Measurements from ENCODE around the gene GSTM3. TPM values are rescaled to one million over a fixed set of nuclear protein-coding genes. Genes with fewer than 3 reads are reported as not detected.

The GSTM3 gene
- 100 to 1,000 TPM; 130 to 154 TPM for total RNA-seq
- 100 to 1,000 TPM; 102 to 124 TPM for polyA plus RNA-seq (ENCODE audit: insufficient read length in 2 of 2)
- long read RNA-seq, donor 1, full-length matches to known transcripts, result 54 of 80 reads
- long read RNA-seq, donor 1, partial matches to known transcripts, result 15 of 80 reads
- long read RNA-seq, donor 1, other reads (novel, unspliced or antisense), result 11 of 80 reads
- long read RNA-seq, donor 2, full-length matches to known transcripts, result 15 of 15 reads
- long read RNA-seq, donor 2, partial matches to known transcripts, result 0 of 15 reads
- long read RNA-seq, donor 2, other reads (novel, unspliced or antisense), result 0 of 15 reads
- long read RNA-seq, donor 3, full-length matches to known transcripts, result 15 of 15 reads
- long read RNA-seq, donor 3, partial matches to known transcripts, result 0 of 15 reads
- long read RNA-seq, donor 3, other reads (novel, unspliced or antisense), result 0 of 15 reads
- long read RNA-seq, donor 4, full-length matches to known transcripts, result 74 of 92 reads
- long read RNA-seq, donor 4, partial matches to known transcripts, result 18 of 92 reads
- long read RNA-seq, donor 4, other reads (novel, unspliced or antisense), result 0 of 92 reads

DNA sequence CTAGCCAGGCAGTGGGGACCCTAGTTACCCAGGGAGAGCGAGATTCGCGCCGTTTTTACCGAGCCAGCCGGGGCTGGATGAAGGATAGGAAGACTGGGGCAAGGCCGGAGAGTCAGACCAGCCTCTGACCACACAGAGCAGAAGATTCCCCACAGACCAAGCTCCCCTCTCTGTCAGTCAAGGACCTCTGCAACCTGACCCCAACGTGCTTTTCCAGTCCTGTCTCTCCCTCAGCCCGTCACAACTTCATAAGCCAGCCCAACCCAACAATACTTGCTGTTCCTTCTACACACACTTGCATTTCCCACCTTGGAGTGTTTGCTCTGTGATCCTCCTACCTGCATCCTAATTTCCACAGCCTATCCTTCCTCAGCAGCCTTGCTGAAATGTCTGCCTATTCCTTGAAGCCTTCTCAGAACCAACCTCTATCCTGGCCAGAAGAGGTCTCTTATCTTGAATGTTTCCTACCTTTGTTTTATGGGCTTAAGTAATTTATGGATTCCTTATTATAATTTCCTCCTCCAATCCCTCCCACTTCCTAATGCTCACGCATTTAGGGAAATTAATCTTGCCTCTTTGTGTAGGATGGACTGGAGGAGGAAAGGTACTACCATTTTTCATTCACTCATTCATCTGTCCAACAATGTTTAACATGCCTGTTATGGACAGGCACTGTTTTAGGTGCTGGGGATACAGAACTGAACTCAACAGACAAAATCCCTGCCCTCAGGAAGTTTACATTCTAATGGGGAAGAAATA is at the start of gene GSTM3:
TSS of gene GSTM3 (minus strand) at position 424 of the 759 bp plus-strand sequence. CDS start 751 bp downstream, outside the sequence.
- DNase-seq (ENCODE audit: low read depth in 4 of 6, low spot score in 6 of 6), result peak in 2 of 6 donors; percentile 29 to 62
- Histone ChIP-seq H3K27ac (ENCODE audit: low read depth, low read length) (peak within 1 kb of the TSS; percentile 80), H3K4me1 (ENCODE audit: control insufficient read depth, insufficient read depth, low read length) (peaks cover 14% of the 10 kb centered on the region)

DNA sequence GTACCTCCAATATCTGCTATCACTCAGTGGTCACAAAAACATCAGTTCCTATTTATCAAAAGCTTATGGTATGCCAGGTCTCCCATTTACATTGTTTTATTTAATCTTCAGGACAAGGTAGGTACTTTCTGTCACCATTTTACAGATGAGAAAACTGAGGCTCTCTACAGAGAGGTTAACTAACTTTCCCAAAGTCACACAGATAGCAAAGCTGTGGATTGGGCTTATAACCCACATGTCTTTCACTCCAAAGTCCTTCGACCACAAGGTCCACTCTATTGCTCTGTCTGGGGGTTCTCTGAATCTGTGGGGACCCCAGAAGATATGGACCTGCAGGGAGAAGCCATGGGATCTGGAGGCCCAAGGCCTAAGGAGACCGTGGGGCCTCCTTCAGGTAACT is 49.5 kb upstream of the GSTM3 start:
- peaks cover 52% of the 10 kb centered on the region for H3K4me1 ChIP-seq (ENCODE audit: control insufficient read depth, insufficient read depth, low read length)
- no peak overlapping the region for H3K4me3 ChIP-seq (ENCODE audit: low read depth, low read length)
- H3K9me3 ChIP-seq (ENCODE audit: control insufficient read depth, insufficient read depth, low read length), result no peaks in the 10 kb centered on the region
- H3K27ac ChIP-seq (ENCODE audit: low read depth, low read length), result no peak overlapping the region
- H3K36me3 ChIP-seq (ENCODE audit: control insufficient read depth, insufficient read depth, low read length), result no peaks in the 10 kb centered on the region
- no peaks in the 10 kb centered on the region for H3K27me3 ChIP-seq (ENCODE audit: control insufficient read depth, insufficient read depth, low read length)
- DNase-seq (ENCODE audit: low read depth in 4 of 6, low spot score in 6 of 6), result no peak
- WGBS (ENCODE audit: insufficient coverage), result 80% methylated on average over 1 of the region's 2 CpGs

More for the DNA sequence above, at the start of gene GSTM3:
- peaks cover 17% of the 10 kb centered on the region for H3K36me3 ChIP-seq (ENCODE audit: control insufficient read depth, insufficient read depth, low read length)
- H3K27me3 ChIP-seq (ENCODE audit: control insufficient read depth, insufficient read depth, low read length), result no peaks in the 10 kb centered on the region
- WGBS (ENCODE audit: insufficient coverage), result 4% methylated on average over 9 of the region's 10 CpGs
- H3K4me3 ChIP-seq (ENCODE audit: low read depth, low read length), result peak within 1 kb of the TSS; percentile 85
- H3K9me3 ChIP-seq (ENCODE audit: control insufficient read depth, insufficient read depth, low read length), result no peaks in the 10 kb centered on the region

DNA sequence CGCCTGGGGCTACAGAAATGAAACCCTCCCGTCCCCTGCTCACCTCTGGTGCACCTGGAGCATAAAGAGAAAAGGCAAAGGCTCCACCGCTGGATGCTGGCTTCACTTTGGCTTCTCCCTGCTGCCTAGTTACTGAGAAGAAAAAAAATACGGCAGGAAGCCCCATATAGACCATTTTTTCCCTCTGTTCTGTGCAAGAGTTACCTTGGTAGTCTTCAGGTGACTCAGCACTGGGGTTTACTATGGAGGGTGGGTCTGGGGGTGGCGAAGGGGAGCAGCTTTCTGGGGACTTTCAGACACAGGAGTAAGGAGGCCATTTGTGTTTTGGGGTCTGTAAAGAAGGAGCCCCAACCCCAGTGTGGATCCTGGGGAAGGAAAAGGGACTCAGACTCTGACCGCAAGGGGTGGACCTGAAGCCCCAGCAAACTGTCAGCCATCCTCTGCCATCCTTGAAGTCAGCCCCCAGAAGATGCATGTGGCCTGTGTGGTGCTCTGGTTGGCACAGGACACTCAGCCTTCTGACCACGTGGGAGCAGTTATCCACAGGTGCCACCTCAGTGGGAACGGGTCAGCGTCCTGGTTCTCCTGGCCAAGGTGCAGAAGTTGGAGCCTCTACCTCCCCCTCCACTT is 48.8 kb upstream of the GSTM3 start:
- no peak for DNase-seq (ENCODE audit: low read depth in 4 of 6, low spot score in 6 of 6)
- Histone ChIP-seq H3K36me3 (ENCODE audit: control insufficient read depth, insufficient read depth, low read length) (no peaks in the 10 kb centered on the region), H3K27me3 (ENCODE audit: control insufficient read depth, insufficient read depth, low read length) (no peaks in the 10 kb centered on the region), H3K4me3 (ENCODE audit: low read depth, low read length) (no peak overlapping the region), H3K27ac (ENCODE audit: low read depth, low read length) (no peak overlapping the region), H3K4me1 (ENCODE audit: control insufficient read depth, insufficient read depth, low read length) (peaks cover 51% of the 10 kb centered on the region), H3K9me3 (ENCODE audit: control insufficient read depth, insufficient read depth, low read length) (no peaks in the 10 kb centered on the region)
- WGBS (ENCODE audit: insufficient coverage), result 86% methylated on average over 6 of the region's 9 CpGs

DNA sequence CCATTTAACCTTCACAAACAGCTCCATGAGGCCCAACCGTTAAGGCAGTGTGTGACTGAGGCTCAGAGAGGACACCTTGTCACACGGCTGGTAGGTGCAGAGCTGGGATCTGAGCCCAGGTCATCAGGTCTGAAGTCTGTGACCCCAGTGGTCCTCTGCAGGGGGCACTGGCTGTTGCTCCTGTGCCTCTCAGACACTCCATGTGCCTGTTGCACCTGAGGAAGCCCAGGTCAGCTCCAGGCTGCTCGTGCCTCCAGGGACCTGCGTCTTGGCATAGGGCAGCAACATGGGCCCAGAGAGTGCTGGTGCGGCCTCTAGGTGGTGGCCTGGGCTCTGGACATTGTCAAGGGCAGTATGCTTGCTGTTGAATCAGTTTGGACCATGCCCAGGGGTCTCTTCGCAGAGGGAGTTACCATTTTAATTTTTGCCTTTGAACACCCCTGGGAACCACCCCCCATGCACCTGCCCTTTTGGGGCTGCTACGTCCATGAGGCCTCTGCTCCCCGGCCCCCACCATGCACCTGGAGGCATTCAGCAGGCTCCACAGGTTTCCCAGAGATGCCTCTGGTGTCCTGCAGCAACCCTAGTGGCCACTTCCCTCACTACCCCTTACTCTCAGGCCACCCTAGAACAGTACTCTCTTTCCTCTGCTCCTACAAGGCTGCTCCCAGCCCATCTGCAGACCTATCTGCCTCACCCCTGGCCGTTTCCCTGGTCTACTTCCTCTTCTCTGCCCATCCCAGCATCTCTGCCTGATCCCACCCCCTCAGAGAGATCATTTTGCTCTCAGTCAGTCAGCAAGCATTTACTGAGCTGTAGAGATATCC is 48.1 kb upstream of the GSTM3 start:
- Histone ChIP-seq H3K36me3 (ENCODE audit: control insufficient read depth, insufficient read depth, low read length) (no peaks in the 10 kb centered on the region), H3K9me3 (ENCODE audit: control insufficient read depth, insufficient read depth, low read length) (no peaks in the 10 kb centered on the region), H3K4me1 (ENCODE audit: control insufficient read depth, insufficient read depth, low read length) (peaks cover 48% of the 10 kb centered on the region), H3K27ac (ENCODE audit: low read depth, low read length) (peak overlapping the region; percentile 8), H3K4me3 (ENCODE audit: low read depth, low read length) (no peak overlapping the region), H3K27me3 (ENCODE audit: control insufficient read depth, insufficient read depth, low read length) (no peaks in the 10 kb centered on the region)
- WGBS (ENCODE audit: insufficient coverage), result 78% methylated on average over 9 of the region's 9 CpGs
- no peak for DNase-seq (ENCODE audit: low read depth in 4 of 6, low spot score in 6 of 6)

GRCh38 chr1:109787845-109788601 is 47.2 kb upstream of the GSTM3 start:
- no peaks in the 10 kb centered on the region for H3K9me3 ChIP-seq (ENCODE audit: control insufficient read depth, insufficient read depth, low read length)
- WGBS (ENCODE audit: insufficient coverage), result 77% methylated on average over 7 of the region's 19 CpGs
- no peak overlapping the region for H3K4me3 ChIP-seq (ENCODE audit: low read depth, low read length)
- peaks cover 40% of the 10 kb centered on the region for H3K4me1 ChIP-seq (ENCODE audit: control insufficient read depth, insufficient read depth, low read length)
- H3K27ac ChIP-seq (ENCODE audit: low read depth, low read length), result peak overlapping the region; percentile 8
- H3K36me3 ChIP-seq (ENCODE audit: control insufficient read depth, insufficient read depth, low read length), result no peaks in the 10 kb centered on the region
- H3K27me3 ChIP-seq (ENCODE audit: control insufficient read depth, insufficient read depth, low read length), result no peaks in the 10 kb centered on the region
- DNase-seq (ENCODE audit: low read depth in 4 of 6, low spot score in 6 of 6), result no peak

DNA sequence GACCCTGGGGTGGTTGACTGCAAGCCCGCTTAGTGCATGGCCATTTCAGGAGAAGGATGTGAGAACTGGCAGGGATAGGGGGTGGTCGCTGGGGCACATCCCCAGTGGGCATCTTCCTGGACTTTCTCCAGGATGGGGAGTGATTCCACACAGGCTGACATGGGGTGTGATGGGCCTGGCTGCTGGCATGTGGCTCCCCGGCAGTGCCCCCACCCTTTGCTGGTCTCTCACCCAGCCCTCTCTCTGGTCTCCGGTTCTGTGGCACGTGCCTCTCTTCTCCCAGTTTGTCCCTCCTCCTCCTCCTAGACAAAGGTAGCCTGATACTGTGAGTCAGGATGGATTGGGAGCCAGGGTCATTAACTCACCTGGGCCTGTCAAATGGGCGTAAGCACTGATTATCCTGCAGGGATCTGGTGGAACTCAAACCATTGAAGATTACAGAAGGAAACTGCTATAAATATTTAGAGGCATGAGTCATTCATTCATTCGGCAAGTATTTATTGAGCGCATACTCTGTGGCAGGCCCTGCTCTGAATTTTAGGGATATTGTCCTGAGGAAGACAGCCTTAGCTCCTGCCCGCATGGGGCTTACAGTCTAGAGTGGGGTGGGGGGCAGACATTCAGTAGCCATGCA is 46.5 kb upstream of the GSTM3 start:
- H3K4me1 ChIP-seq (ENCODE audit: control insufficient read depth, insufficient read depth, low read length), result peaks cover 33% of the 10 kb centered on the region
- H3K27ac ChIP-seq (ENCODE audit: low read depth, low read length), result no peak overlapping the region
- no peak for DNase-seq (ENCODE audit: low read depth in 4 of 6, low spot score in 6 of 6)
- H3K9me3 ChIP-seq (ENCODE audit: control insufficient read depth, insufficient read depth, low read length), result no peaks in the 10 kb centered on the region
- 86% methylated on average over 7 of the region's 9 CpGs for WGBS (ENCODE audit: insufficient coverage)
- H3K36me3 ChIP-seq (ENCODE audit: control insufficient read depth, insufficient read depth, low read length), result no peaks in the 10 kb centered on the region
- H3K4me3 ChIP-seq (ENCODE audit: low read depth, low read length), result no peak overlapping the region
- no peaks in the 10 kb centered on the region for H3K27me3 ChIP-seq (ENCODE audit: control insufficient read depth, insufficient read depth, low read length)

DNA sequence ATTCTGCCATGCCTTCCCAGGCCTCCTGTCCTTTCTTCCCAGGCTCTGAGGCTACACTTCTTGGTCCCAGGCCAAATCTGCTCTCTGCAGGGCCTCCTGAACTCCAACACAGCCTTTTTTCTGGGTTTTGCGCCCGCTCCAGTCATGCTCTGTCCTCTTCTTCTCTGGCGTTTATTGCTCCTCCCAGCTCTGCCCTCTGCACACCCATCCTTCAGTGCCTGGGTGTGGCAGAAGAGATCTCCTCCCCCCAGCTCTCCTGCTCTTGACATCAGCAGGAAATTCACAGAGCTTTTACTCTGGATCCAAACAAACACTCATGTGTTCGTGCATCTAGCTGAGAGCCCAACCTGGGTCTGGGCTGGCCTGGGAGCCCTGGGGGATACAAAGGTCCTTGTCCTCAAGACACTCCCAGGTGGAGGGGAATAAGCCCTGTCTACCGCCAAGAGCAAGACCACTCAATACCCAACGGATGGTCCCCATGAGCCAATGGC is 45.7 kb upstream of the GSTM3 start:
- H3K4me3 ChIP-seq (ENCODE audit: low read depth, low read length), result no peak overlapping the region
- peaks cover 25% of the 10 kb centered on the region for H3K4me1 ChIP-seq (ENCODE audit: control insufficient read depth, insufficient read depth, low read length)
- H3K9me3 ChIP-seq (ENCODE audit: control insufficient read depth, insufficient read depth, low read length), result no peaks in the 10 kb centered on the region
- no peaks in the 10 kb centered on the region for H3K27me3 ChIP-seq (ENCODE audit: control insufficient read depth, insufficient read depth, low read length)
- DNase-seq (ENCODE audit: low read depth in 4 of 6, low spot score in 6 of 6), result peak in 2 of 6 donors; percentile 20 to 64
- H3K36me3 ChIP-seq (ENCODE audit: control insufficient read depth, insufficient read depth, low read length), result no peaks in the 10 kb centered on the region
- 48% methylated on average over 5 of the region's 6 CpGs for WGBS (ENCODE audit: insufficient coverage)
- H3K27ac ChIP-seq (ENCODE audit: low read depth, low read length), result no peak overlapping the region

DNA sequence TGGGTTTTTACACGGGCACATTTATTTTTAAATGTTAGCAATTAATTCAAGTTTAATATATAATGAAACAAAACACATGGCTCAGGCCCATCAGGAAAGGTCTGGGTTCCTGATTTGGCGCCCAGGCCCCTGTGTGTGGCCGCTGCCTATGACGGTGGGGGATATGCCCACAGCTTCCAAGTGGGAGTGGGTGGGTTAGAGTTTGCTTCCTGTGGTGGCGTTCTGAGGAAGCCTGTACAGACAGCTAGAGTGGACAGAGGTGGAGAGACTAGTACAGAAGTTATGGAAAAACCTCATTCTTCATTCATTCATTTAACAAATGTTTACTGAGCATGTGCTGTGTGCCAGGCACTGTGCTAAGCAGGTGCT is 45.3 kb upstream of the GSTM3 start:
- Histone ChIP-seq H3K4me3 (ENCODE audit: low read depth, low read length) (no peak overlapping the region), H3K27ac (ENCODE audit: low read depth, low read length) (no peak overlapping the region), H3K36me3 (ENCODE audit: control insufficient read depth, insufficient read depth, low read length) (no peaks in the 10 kb centered on the region), H3K9me3 (ENCODE audit: control insufficient read depth, insufficient read depth, low read length) (no peaks in the 10 kb centered on the region), H3K27me3 (ENCODE audit: control insufficient read depth, insufficient read depth, low read length) (no peaks in the 10 kb centered on the region), H3K4me1 (ENCODE audit: control insufficient read depth, insufficient read depth, low read length) (peaks cover 22% of the 10 kb centered on the region)
- 82% methylated on average over 3 of the region's 5 CpGs for WGBS (ENCODE audit: insufficient coverage)
- no peak for DNase-seq (ENCODE audit: low read depth in 4 of 6, low spot score in 6 of 6)

Data from spinal cord (tissue), 10 donors.